PC-9 (cell line): ENCODE measurements around the gene KIF16B. TPM values are rescaled to one million over a fixed set of nuclear protein-coding genes. Genes with fewer than 3 reads are reported as not detected.
A peak's percentile ranks its signal among the peaks of the same experiment; 100 is the strongest.

Experiments used
- BruUV-seq: library from RNA; stranded (reverse); fragments of 400-500 nt; replicated peaks from 2 replicates; lab custom pipeline; 2021; lab: Mats Ljungman, UMichigan
- CTCF ChIA-PET: fragments of 300-600 bp; sonication (Branson Sonifier 250); formaldehyde crosslinking; loops from one replicate; lab custom pipeline; 2022; ENCODE audit warnings: antibody characterized with exemption; lab: Charles Lee
- POLR2A ChIA-PET: fragments of 300-600 bp; sonication (Branson Sonifier 250); formaldehyde crosslinking; loops from one replicate; lab custom pipeline; 2022; ENCODE audit warnings: antibody characterized with exemption; ENCODE audit not compliant: unreplicated experiment; lab: Charles Lee
- DNase-seq, 2 experiments: peaks; one replicate each; pipeline versions ENCODE4 v3.0.0 to v3.0.0-alpha.2; 2015 to 2022; ENCODE audit warnings: mixed read lengths in 1 of 2
- H2AFZ ChIP-seq: fragments of 200-600 bp; sonication (generic); 2 replicates; pipeline ENCODE4 v1.8.1; 2017; ENCODE audit warnings: antibody characterized with exemption
- H3F3A ChIP-seq: fragments of 200-600 bp; sonication (generic); 2 replicates; pipeline ENCODE4 v1.8.1; 2017; ENCODE audit warnings: antibody characterized with exemption, mild to moderate bottlenecking, low read depth; ENCODE audit not compliant: insufficient read depth
- H3K27ac ChIP-seq: fragments of 200-600 bp; sonication (generic); 2 replicates; pipeline ENCODE4 v1.6.1; 2016; ENCODE audit warnings: mixed run types
- H3K27me3 ChIP-seq: fragments of 200-600 bp; sonication (generic); 2 replicates; pipeline ENCODE4 v1.6.1; 2016; ENCODE audit warnings: low read depth, mixed run types; ENCODE audit not compliant: insufficient read depth
- H3K36me3 ChIP-seq: fragments of 200-600 bp; sonication (generic); 2 replicates; pipeline ENCODE4 v1.6.1; 2016; ENCODE audit warnings: low read depth, mixed run types
- H3K4me1 ChIP-seq: fragments of 200-600 bp; sonication (generic); replicated peaks from 2 replicates; pipeline ENCODE4 v1.6.1; 2016; ENCODE audit warnings: mixed run types; ENCODE audit not compliant: insufficient read depth
- H3K4me2 ChIP-seq: fragments of 200-600 bp; sonication (generic); 2 replicates; pipeline ENCODE4 v1.6.1; 2017; ENCODE audit warnings: mixed run types
- H3K4me3 ChIP-seq: fragments of 200-600 bp; sonication (generic); 2 replicates; pipeline ENCODE4 v1.6.1; 2016; ENCODE audit warnings: mixed run types
- H3K79me2 ChIP-seq: fragments of 200-600 bp; sonication (generic); 2 replicates; pipeline ENCODE4 v1.6.1; 2017; ENCODE audit warnings: low read depth, mixed run types
- H3K9me2 ChIP-seq: fragments of 200-600 bp; sonication (generic); 2 replicates; pipeline ENCODE4 v1.8.1; 2017; ENCODE audit warnings: mild to moderate bottlenecking; ENCODE audit not compliant: insufficient read depth
- H3K9me3 ChIP-seq: fragments of 200-600 bp; sonication (generic); 2 replicates; pipeline ENCODE4 v1.8.1; 2016; ENCODE audit warnings: low read depth; ENCODE audit not compliant: insufficient read depth
- H4K20me1 ChIP-seq: fragments of 200-600 bp; sonication (generic); 2 replicates; pipeline ENCODE4 v1.8.1; 2017; ENCODE audit not compliant: insufficient read depth
- CTCF ChIP-seq: fragments of 200-600 bp; sonication (generic); conservative IDR thresholded peaks from 2 replicates; pipeline ENCODE4 v1.6.1; 2017; ENCODE audit warnings: mixed run types, antibody characterized with exemption, mild to moderate bottlenecking, moderate library complexity
- EZH2 ChIP-seq: fragments of 200-600 bp; sonication (generic); IDR thresholded peaks from 2 replicates; pipeline ENCODE4 v1.8.0; 2017; ENCODE audit warnings: antibody characterized with exemption, low read depth
- intact Hi-C: fragments of 100-400 bp; cut with micrococcal nuclease; formaldehyde crosslinking; loops from one replicate; pipeline ENCODE4 v1.10.0; 2022; ENCODE audit not compliant: unreplicated experiment
- total RNA-seq: library from RNA; stranded (reverse); gene quantifications from 2 replicates; pipeline ENCODE4 v1.2.3, GENCODE V29; 2021

The KIF16B gene
- total RNA-seq, 1 experiment from 2014 or later, result 17.6 TPM

GRCh38 chr20:16554766-16555543 lies 18.3 kb downstream of the KIF16B start:
- peak; percentile 32 to 59 for DNase-seq
- H4K20me1 ChIP-seq, result no peaks in the 10 kb centered on the region
- H3K4me2 ChIP-seq, result peak overlapping the region; percentile 55
- H3K27ac ChIP-seq, result peak overlapping the region; percentile 58
- BruUV-seq, result no TSS peak
- peaks cover 22% of the 10 kb centered on the region for H3K4me1 ChIP-seq
- H3K36me3 ChIP-seq, result no peaks in the 10 kb centered on the region
- H3K4me3 ChIP-seq, result no peak overlapping the region
- CTCF ChIA-PET, result interaction anchor here (0.9 kb wide), 1 partner anchor 42 kb away, joined by 3 read pairs; no protein-coding TSS in a partner anchor
- peaks cover 8% of the 10 kb centered on the region; the same call in 1 of the 2 replicates for H3K79me2 ChIP-seq
- H3K27me3 ChIP-seq, result no peaks in the 10 kb centered on the region
- POLR2A ChIA-PET, result no interaction called here
- H3F3A ChIP-seq, result peaks cover 5% of the 10 kb centered on the region; the same call in 1 of the 2 replicates
- TF ChIP-seq CTCF, result no peak
- no peak for TF ChIP-seq EZH2
- no peak overlapping the region for H2AFZ ChIP-seq
- H3K9me3 ChIP-seq, result no peaks in the 10 kb centered on the region
- intact Hi-C loops, result no loop called here
- H3K9me2 ChIP-seq, result no peaks in the 10 kb centered on the region

GRCh38 chr20:16553684-16554083 lies 19.6 kb downstream of the KIF16B start:
- ChIA-PET CTCF (no interaction called here), POLR2A (no interaction called here)
- peaks cover 8% of the 10 kb centered on the region; the same call in 1 of the 2 replicates for H3K79me2 ChIP-seq

GRCh38 chr20:16553101-16553500 lies 20.1 kb downstream of the KIF16B start:
- Histone ChIP-seq H3K4me1 (peaks cover 22% of the 10 kb centered on the region), H3K4me2 (no peak overlapping the region), H3K9me3 (no peaks in the 10 kb centered on the region), H3K79me2 (peaks cover 8% of the 10 kb centered on the region; the same call in 1 of the 2 replicates), H3F3A (peaks cover 5% of the 10 kb centered on the region; the same call in 1 of the 2 replicates), H4K20me1 (no peaks in the 10 kb centered on the region), H3K4me3 (no peak overlapping the region), H3K27me3 (no peaks in the 10 kb centered on the region), H3K36me3 (no peaks in the 10 kb centered on the region), H3K27ac (no peak overlapping the region), H3K9me2 (no peaks in the 10 kb centered on the region), H2AFZ (no peak overlapping the region)
- no peak for DNase-seq
- intact Hi-C loops, result no loop called here
- TF ChIP-seq EZH2 (no peak), CTCF (no peak)
- CTCF ChIA-PET, result no interaction called here
- POLR2A ChIA-PET, result interaction anchor here (0.7 kb wide), 1 partner anchor 937 kb away, joined by 3 read pairs; no protein-coding TSS in a partner anchor
- no TSS peak for BruUV-seq

More at GRCh38 chr20:16553684-16554083, 19.6 kb downstream of the KIF16B start:
- Histone ChIP-seq H3K27me3 (no peaks in the 10 kb centered on the region), H3K9me2 (no peaks in the 10 kb centered on the region), H3K9me3 (no peaks in the 10 kb centered on the region), H3K4me3 (no peak overlapping the region), H4K20me1 (no peaks in the 10 kb centered on the region), H2AFZ (no peak overlapping the region), H3K36me3 (no peaks in the 10 kb centered on the region), H3F3A (peaks cover 5% of the 10 kb centered on the region; the same call in 1 of the 2 replicates), H3K4me1 (peaks cover 22% of the 10 kb centered on the region), H3K27ac (no peak overlapping the region), H3K4me2 (no peak overlapping the region)
- intact Hi-C loops, result no loop called here
- no peak for DNase-seq
- no peak for TF ChIP-seq CTCF
- no peak for TF ChIP-seq EZH2
- no TSS peak for BruUV-seq
